Choroid plexus epithelial cell (primary cell): ENCODE data around the gene CCDC88B.

ENCODE experiments used
- DNase-seq: peaks from one replicate; pipeline ENCODE4 v3.0.0-alpha.2; 2010; ENCODE audit warnings: low read depth
- H3K4me3 ChIP-seq: 2 replicates; pipeline ENCODE4 v1.5.1; 2011; ENCODE audit warnings: low read depth, mild to moderate bottlenecking, control low read depth, low read length, moderate library complexity
- CTCF ChIP-seq: conservative IDR thresholded peaks from 2 replicates; pipeline ENCODE4 v1.5.1; 2011; ENCODE audit warnings: low read depth, mild to moderate bottlenecking, control low read depth, inconsistent platforms, low read length, moderate library complexity

Gene CCDC88B

GRCh38 chr11:64339754-64340408 lies at the start of gene CCDC88B:
TSS of gene CCDC88B (plus strand) at chr11:64340204. CDS start at chr11:64340267, 63 bp downstream.
- TF ChIP-seq CTCF, result no peak
- DNase-seq, result no peak
- no peak within 1 kb of the TSS for H3K4me3 ChIP-seq

- no peak overlapping the region for H3K4me3 ChIP-seq
- TF ChIP-seq CTCF, result no peak
- no peak for DNase-seq
Measured at GRCh38 chr11:64290352-64291261, 49.4 kb upstream of the CCDC88B start.

- no peak for DNase-seq
- no peak for TF ChIP-seq CTCF
- H3K4me3 ChIP-seq, result no peak within 1 kb of the TSS
Measured at GRCh38 chr11:64291262-64291751, 48.7 kb upstream of the CCDC88B start, which contains the start of gene KCNK4. TSS of gene KCNK4 (plus strand) at chr11:64291302. CDS start at chr11:64293019, 1,717 bp downstream.

- no peak for TF ChIP-seq CTCF
- H3K4me3 ChIP-seq, result no peak overlapping the region
- DNase-seq, result no peak
Measured at GRCh38 chr11:64291752-64292459, 48.1 kb upstream of the CCDC88B start.

GRCh38 chr11:64292460-64293254 lies 47.3 kb upstream of the CCDC88B start:
- no peak overlapping the region for H3K4me3 ChIP-seq
- DNase-seq, result no peak
- TF ChIP-seq CTCF, result no peak

- H3K4me3 ChIP-seq, result no peak overlapping the region
- DNase-seq, result peak; percentile 47
- TF ChIP-seq CTCF, result no peak
Measured at GRCh38 chr11:64294774-64295173, 45.2 kb upstream of the CCDC88B start.
